ENCODE results near the gene BCKDHA. TPM values are rescaled to one million over a fixed set of nuclear protein-coding genes. Genes with fewer than 3 reads are reported as not detected.

Gene BCKDHA
- total RNA-seq, 1 donor from 2014 or later = 6.8 TPM

GRCh38 chr19:41409288-41409687 is 11.7 kb downstream of the BCKDHA start:
- H3K9me3 Mint-ChIP-seq = no peaks in the 10 kb centered on the region
- no peaks in the 10 kb centered on the region for H3K4me1 Mint-ChIP-seq
- DNase-seq (ENCODE audit: low read depth, low spot score) = no peak
- H3K4me3 Mint-ChIP-seq = no peak overlapping the region
- no peak overlapping the region for H3K27ac Mint-ChIP-seq (ENCODE audit: unreplicated experiment)
- no peaks in the 10 kb centered on the region for H3K36me3 Mint-ChIP-seq (ENCODE audit: low read depth)
- no peaks in the 10 kb centered on the region for H3K27me3 Mint-ChIP-seq (ENCODE audit: low read depth)
- no peak for TF ChIP-seq CTCF (conservative IDR thresholded peaks at IDR 0.05)

GRCh38 chr19:41410336-41411054 is 12.9 kb downstream of the BCKDHA start:
- no peak for DNase-seq (ENCODE audit: low read depth, low spot score)
- Mint-ChIP-seq H3K36me3 (ENCODE audit: low read depth) (no peaks in the 10 kb centered on the region), H3K4me1 (no peaks in the 10 kb centered on the region), H3K4me3 (no peak overlapping the region), H3K27ac (ENCODE audit: unreplicated experiment) (no peak overlapping the region), H3K9me3 (no peaks in the 10 kb centered on the region), H3K27me3 (ENCODE audit: low read depth) (no peaks in the 10 kb centered on the region)
- no peak for TF ChIP-seq CTCF (conservative IDR thresholded peaks at IDR 0.05)

- DNase-seq (ENCODE audit: low read depth, low spot score) = no peak
- H3K4me3 Mint-ChIP-seq = no peak overlapping the region
- H3K36me3 Mint-ChIP-seq (ENCODE audit: low read depth) = no peaks in the 10 kb centered on the region
- TF ChIP-seq CTCF (conservative IDR thresholded peaks at IDR 0.05) = no peak
- no peaks in the 10 kb centered on the region for H3K27me3 Mint-ChIP-seq (ENCODE audit: low read depth)
- no peaks in the 10 kb centered on the region for H3K4me1 Mint-ChIP-seq
- no peaks in the 10 kb centered on the region for H3K9me3 Mint-ChIP-seq
- H3K27ac Mint-ChIP-seq (ENCODE audit: unreplicated experiment) = no peak overlapping the region
These were observed 13.7 kb downstream of the BCKDHA start for GRCh38 chr19:41411100-41411967.

GRCh38 chr19:41411968-41412265 is 14.3 kb downstream of the BCKDHA start:
- Mint-ChIP-seq H3K36me3 (ENCODE audit: low read depth) (no peaks in the 10 kb centered on the region), H3K9me3 (no peaks in the 10 kb centered on the region), H3K4me1 (no peaks in the 10 kb centered on the region), H3K27ac (ENCODE audit: unreplicated experiment) (peak overlapping the region; percentile 71), H3K27me3 (ENCODE audit: low read depth) (no peaks in the 10 kb centered on the region), H3K4me3 (no peak overlapping the region)
- DNase-seq (ENCODE audit: low read depth, low spot score) = no peak
- TF ChIP-seq CTCF (conservative IDR thresholded peaks at IDR 0.05) = no peak

GRCh38 chr19:41412953-41413352 is 15.3 kb downstream of the BCKDHA start:
- H3K9me3 Mint-ChIP-seq = no peaks in the 10 kb centered on the region
- no peaks in the 10 kb centered on the region for H3K36me3 Mint-ChIP-seq (ENCODE audit: low read depth)
- no peak overlapping the region for H3K4me3 Mint-ChIP-seq
- no peak for TF ChIP-seq CTCF (conservative IDR thresholded peaks at IDR 0.05)
- no peak for DNase-seq (ENCODE audit: low read depth, low spot score)
- no peaks in the 10 kb centered on the region for H3K4me1 Mint-ChIP-seq
- no peaks in the 10 kb centered on the region for H3K27me3 Mint-ChIP-seq (ENCODE audit: low read depth)
- H3K27ac Mint-ChIP-seq (ENCODE audit: unreplicated experiment) = no peak overlapping the region
